Suprapubic skin (tissue), 4 donors: Measurements from ENCODE around the gene DVL3.

Source experiments
- POLR2A ChIP-seq, 2 donors: fragments of 450-650 bp; IDR thresholded peaks; one replicate each; pipeline ENCODE4 v1.6.1; 2017; ENCODE audit warnings: antibody characterized with exemption in 2 of 2, mild to moderate bottlenecking in 2 of 2, moderate library complexity in 2 of 2
- POLR2AphosphoS5 ChIP-seq, 3 donors: sonication (generic); formaldehyde crosslinking; IDR thresholded peaks; one replicate each; pipeline ENCODE4 v1.6.1; 2017; ENCODE audit warnings: antibody characterized with exemption in 3 of 3
- TF ChIP-seq, protein P1 (sequence below), 2 donors: fragments of 200-600 bp in 1 of 2; fragments of 450-650 bp in 1 of 2; sonication (generic) in 1 of 2; IDR thresholded peaks; one replicate each; pipeline ENCODE4 v1.5.1; 2016 to 2019; ENCODE audit warnings: antibody characterized with exemption in 2 of 2, mild to moderate bottlenecking in 1 of 2, moderate library complexity in 1 of 2

DNA sequence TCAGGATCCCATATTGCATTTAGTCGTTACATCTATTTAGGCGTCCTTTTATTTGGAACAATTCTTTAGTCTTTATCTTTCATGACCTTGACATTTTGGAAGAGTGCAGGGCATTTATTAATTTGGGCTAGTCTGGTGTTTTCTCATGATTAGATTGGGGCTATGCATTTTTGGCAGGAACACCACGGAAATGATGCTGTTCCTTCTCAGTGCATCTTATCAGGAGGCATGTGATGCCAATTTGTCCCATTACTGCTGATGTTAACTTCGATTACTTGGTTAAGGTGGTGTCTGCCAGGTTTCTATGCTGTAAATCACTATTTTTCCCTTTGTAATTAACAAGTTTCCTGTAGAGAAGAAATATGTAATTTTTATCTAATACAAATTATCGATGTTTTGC, 56.1 kb downstream of the DVL3 start:
- TF ChIP-seq, protein P1, sequence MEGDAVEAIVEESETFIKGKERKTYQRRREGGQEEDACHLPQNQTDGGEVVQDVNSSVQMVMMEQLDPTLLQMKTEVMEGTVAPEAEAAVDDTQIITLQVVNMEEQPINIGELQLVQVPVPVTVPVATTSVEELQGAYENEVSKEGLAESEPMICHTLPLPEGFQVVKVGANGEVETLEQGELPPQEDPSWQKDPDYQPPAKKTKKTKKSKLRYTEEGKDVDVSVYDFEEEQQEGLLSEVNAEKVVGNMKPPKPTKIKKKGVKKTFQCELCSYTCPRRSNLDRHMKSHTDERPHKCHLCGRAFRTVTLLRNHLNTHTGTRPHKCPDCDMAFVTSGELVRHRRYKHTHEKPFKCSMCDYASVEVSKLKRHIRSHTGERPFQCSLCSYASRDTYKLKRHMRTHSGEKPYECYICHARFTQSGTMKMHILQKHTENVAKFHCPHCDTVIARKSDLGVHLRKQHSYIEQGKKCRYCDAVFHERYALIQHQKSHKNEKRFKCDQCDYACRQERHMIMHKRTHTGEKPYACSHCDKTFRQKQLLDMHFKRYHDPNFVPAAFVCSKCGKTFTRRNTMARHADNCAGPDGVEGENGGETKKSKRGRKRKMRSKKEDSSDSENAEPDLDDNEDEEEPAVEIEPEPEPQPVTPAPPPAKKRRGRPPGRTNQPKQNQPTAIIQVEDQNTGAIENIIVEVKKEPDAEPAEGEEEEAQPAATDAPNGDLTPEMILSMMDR (IDR thresholded peaks at IDR 0.05) = no peak
- TF ChIP-seq POLR2A (IDR thresholded peaks at IDR 0.05) (no peak), POLR2AphosphoS5 (IDR thresholded peaks at IDR 0.05) (no peak)
